HFF-Myc (cell line): ENCODE measurements around the gene CADM4.

Experiments used
- DNase-seq: peaks from one replicate; pipeline ENCODE4 v3.0.0-alpha.2; 2011; ENCODE audit warnings: low read depth; ENCODE audit errors: extremely low read depth
- H3K4me3 ChIP-seq: replicated peaks from 2 replicates; pipeline ENCODE4 v1.5.1; 2011; ENCODE audit warnings: low read depth, mild to moderate bottlenecking, control low read depth, low read length
- TF ChIP-seq, protein P1 (sequence below): IDR thresholded peaks from 2 replicates; pipeline ENCODE4 v1.5.1; 2012; ENCODE audit warnings: mild to moderate bottlenecking, low read depth, low read length, control low read depth; ENCODE audit errors: missing control alignments

The CADM4 gene

DNA sequence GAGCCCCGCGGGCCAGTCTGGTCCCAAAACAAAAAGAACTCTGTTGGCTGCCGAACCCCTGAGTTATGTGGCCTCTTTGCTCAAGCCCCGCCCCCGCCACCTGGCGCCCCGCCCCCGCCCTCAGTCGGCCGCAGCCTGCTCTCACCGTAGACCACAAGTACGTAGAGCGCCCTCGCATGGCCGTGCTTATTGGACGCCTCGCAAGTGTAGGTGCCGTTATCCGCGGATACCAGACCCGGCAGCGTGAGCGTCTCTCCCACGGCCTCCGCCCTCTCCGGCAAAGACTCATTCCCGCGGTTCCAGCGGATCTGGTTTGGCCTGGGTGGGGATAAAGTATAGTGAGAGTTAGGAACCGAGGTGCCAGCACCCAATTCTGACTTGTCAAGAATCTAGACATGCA lies 14.7 kb downstream of the CADM4 start:
- no peak overlapping the region for H3K4me3 ChIP-seq
- TF ChIP-seq, protein P1, sequence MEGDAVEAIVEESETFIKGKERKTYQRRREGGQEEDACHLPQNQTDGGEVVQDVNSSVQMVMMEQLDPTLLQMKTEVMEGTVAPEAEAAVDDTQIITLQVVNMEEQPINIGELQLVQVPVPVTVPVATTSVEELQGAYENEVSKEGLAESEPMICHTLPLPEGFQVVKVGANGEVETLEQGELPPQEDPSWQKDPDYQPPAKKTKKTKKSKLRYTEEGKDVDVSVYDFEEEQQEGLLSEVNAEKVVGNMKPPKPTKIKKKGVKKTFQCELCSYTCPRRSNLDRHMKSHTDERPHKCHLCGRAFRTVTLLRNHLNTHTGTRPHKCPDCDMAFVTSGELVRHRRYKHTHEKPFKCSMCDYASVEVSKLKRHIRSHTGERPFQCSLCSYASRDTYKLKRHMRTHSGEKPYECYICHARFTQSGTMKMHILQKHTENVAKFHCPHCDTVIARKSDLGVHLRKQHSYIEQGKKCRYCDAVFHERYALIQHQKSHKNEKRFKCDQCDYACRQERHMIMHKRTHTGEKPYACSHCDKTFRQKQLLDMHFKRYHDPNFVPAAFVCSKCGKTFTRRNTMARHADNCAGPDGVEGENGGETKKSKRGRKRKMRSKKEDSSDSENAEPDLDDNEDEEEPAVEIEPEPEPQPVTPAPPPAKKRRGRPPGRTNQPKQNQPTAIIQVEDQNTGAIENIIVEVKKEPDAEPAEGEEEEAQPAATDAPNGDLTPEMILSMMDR, result no peak
- DNase-seq, result no peak

DNA sequence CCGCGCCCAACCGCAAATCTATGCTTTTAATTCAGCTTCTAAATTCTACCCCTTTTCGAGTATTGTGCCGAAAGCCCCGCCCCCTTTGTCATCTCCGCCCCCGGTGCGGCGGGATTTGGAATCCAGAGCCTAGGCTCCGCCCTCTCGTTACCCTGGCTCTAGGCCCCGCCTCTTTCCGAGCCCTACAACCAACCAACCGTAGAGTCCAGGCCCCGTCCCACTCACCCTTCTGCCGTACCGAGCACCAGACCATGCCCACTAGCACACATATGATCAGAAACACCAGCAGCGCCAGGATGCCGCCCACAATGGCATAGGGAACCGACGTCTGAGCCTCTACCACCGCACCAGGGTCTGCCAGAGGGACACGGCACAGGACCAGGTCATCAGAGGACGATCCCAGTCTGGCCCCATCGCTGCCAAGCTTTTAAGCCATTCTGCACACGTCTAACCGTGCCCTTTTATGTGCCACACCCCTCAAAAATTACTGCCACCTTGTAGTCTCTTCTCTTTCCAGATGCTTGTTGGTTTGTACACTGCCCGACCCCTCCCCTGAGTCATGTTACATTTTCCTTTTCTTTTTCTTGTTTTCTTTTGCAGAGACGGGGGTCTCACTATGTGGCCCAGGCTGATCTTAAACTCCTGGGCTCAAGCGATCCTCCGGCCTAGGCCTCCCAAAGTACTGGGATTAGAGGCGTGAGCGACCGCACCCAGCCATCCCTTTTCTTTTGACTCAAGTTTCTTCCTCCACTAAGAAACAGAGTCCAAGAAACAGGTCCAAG lies 15.6 kb downstream of the CADM4 start:
- DNase-seq, result no peak
- H3K4me3 ChIP-seq, result no peak overlapping the region
- TF ChIP-seq, protein P1, result no peak

DNA sequence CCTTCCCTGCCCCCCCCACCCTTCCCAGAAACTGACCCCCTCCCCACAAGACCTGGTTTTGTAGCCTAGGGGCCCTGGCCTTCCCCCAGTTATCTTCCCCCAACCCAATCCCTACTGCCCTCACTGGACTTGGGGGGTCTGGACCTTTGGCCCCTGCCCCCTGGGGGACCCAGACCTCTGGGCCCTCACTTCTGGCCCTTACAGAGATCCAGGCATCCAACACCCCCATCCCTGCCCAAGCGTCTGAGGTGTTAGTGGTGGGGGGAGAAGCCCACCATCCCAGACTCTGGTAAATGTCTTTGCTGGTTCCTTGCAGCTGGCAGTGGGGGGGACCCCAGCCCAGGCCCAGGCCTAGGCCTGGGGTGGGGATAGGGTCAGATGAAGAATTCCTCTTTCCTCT lies 16.7 kb downstream of the CADM4 start:
- no peak overlapping the region for H3K4me3 ChIP-seq
- TF ChIP-seq, protein P1, result no peak
- no peak for DNase-seq

DNA sequence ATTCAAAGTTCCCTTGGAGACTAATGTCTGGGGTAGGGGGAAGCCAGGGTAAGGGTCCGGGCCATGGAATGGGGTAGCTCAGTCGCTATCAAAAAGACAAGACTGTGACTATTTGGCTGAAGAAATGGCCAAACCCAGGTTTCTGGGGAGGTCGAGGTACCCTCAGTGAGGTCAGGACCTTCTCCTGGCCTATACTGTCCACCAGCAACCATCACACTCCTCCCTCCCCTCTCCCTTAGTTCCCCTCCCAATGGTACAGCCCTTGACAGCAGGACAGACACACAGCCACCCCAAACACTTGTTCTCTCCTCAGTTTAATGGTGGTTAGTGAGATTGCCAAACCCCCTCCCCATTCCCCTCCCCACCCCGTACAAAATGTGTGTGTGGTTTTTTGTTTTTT lies 17.6 kb downstream of the CADM4 start:
- TF ChIP-seq, protein P1, result no peak
- no peak for DNase-seq
- no peak overlapping the region for H3K4me3 ChIP-seq

DNA sequence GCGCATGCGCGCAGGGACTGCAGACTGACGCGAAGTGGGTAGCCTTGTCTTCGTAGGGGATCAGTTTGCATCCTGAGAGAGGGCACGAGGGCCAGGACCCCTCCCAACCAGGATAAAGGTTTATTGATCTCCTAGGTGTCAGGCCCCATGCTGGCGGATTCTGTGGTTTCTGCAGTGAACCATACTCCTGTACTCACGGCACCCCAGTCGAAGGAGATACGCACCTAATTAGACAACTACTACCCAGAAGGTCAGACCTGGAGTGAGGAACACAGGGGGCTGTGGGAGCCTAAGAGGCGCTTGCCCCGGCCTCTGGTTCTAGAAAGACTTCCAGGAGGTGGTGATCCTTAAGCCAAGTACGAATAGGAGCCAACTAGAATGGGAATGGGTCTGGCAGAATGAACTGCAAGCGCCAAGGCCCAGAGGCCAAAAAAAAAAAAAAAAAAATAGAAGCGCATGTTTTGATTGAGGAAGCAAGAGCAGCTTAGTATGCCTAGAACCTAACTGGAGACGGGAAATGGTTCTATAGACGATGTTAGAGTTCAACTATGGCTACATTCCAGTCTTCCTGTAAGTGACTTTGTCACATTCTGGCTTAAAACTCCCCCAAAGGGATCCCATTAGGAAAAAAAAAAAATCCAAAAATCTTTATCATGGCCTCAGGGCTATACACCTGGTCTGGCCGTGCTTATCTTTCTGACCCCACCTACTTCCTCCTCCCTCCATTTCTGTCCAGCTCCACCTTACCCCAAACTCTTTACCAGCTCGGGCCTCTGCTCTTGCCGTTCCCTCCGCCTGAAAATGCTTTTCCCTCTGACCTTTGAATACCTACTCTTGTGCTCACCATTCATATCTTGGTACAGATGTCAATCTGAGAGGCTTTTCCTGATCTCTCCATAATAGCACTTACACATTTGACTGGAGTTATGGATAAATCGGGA lies 19.3 kb downstream of the CADM4 start:
- H3K4me3 ChIP-seq, result peak overlapping the region; percentile 68
- DNase-seq, result no peak
- TF ChIP-seq, protein P1, result no peak

DNA sequence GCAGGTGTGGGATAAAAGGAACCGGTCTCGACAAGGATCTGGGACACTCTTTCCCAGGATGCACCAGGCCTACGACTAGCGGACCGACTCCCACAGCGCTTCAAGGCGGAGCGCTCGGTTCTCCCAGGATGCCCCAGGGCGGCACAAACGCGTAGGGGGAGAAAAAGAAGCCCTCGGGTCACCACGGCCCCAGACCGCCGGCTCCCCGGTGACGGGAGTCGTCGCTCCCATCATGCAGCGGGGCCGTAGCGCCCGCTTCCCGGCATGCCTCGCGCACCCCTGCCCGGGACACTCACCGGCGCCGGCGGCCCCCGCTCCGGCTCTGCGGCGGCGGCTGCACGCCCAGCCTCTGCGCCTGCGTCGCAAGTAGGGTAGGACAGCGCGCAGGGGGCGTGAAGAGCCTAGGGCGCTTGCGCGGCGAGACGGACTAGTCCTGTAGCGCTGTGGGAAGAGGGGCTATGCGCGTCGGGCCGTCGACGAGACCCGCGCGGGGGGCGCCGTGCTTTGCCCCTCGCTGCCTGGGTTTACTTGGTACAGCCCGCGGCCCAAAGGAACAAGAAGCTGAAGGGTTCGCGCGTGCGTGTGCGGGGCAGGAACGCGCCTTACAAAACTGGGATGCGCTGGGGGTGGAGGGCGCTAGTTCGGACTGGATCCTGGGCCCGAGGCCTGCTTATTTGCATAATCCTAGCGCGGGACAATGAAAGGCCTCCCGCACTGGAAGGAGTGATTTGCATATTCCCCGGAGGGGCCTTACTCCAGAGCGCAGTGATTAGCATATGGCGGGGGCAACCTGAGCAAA lies 20.2 kb downstream of the CADM4 start, which contains the start of gene ZNF428:
Gene ZNF428, minus strand, starts transcription at position 368 of the 799 bp plus-strand sequence. CDS start 5,325 bp downstream, outside the sequence.
- peak within 1 kb of the TSS; percentile 68 for H3K4me3 ChIP-seq
- TF ChIP-seq, protein P1, result no peak
- DNase-seq, result peak; percentile 48
